ENCODE data around the gene BMPR1A.
"Not testable (repeated sequence)": the region's sequence is repeated elsewhere in the genome, so short reads cannot be mapped to it uniquely, and the experiment has no call there.

BMPR1A gene

DNA sequence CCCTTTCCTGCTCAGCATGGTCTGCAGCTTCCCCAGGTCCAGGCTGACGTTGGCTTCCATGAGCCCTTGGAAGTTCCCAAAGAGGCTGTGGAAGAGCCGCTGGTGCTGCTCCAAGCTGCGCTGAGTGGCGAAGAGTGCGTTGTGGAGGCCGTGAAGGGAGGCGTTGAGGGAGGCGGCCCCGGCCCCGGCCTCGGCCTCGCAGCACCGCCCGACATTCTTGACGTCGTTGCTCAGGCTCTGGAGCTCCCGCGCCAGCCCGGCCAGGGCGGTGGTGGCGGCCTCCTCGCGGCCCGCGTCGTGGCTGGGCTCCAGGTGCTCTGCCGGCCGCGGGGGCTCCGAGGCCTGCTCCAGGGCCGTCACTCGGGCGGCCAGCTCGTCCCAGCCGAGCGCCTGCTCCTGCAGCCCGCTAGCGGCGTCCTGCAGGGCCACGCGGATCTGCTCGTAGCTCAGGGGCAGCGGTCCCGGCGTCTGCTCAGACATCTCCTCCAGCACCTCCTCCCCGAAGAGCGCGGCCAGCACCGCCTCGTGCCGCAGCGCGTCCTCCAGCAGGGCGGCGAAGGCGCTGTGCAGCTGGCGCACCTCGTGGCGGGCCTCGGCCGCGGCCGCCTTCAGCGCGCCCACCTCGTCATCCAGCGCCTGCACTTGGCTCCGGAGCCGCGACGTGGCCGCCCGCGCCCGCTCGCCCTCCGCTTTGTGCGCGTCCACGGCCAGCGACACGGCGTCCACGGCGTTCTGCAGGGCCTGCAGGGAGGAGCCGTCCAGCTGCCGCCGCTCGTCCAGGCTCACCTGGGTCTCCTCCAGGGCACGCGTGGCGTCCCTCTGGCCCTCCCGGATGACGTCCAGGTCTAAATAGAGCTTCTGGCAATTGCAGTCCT lies 186.3 kb downstream of the BMPR1A start:
- no peaks in the 10 kb centered on the region for H3K36me3 Mint-ChIP-seq (ENCODE audit: low read depth)
- no peaks in the 10 kb centered on the region for H3K9me3 Mint-ChIP-seq

DNA sequence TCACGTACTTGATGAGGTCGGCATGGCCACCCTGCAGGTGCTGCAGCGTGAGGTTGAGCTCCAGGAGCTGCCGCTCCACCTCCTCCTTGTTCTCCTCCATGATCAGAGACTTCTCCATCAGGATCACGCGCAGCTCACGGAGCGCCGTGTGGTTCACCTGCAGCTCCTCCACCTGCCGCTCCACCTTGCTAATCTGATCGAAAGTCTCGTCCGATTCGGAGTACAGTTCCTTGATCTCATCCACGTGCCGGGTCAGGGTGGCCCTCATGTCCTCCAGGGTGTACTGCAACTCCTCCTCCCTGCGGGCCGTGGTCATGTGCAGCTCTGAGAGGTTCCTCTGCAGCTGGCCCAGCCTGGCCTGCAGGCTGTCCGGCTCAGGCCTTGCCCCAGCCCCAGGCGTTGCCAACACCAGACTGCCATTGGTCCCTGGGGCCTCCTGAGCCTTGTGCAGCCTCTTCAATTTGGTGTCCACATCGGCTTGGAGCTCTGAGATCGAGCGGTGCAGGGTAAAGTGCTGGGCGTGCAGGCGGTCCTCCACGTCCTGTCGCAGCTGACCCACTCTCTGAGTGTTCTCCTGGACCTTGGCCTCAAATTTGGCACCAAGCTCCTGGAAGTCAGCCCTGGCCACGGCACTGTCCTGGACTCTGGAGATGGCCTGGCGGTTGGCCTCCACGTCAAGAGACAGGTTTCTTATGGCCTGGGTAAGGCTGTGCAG lies 187.1 kb downstream of the BMPR1A start:
- Mint-ChIP-seq H3K27ac (no peak overlapping the region), H3K27me3 (peaks cover 5% of the 10 kb centered on the region)
- no peak for DNase-seq

More for the DNA sequence above, 186.3 kb downstream of the BMPR1A start:
- Mint-ChIP-seq H3K27ac (no peak overlapping the region), H3K4me3 (no peak overlapping the region), H3K4me1 (ENCODE audit: low read depth) (peaks cover 7% of the 10 kb centered on the region), H3K27me3 (peaks cover 5% of the 10 kb centered on the region)
- DNase-seq = no peak

DNA sequence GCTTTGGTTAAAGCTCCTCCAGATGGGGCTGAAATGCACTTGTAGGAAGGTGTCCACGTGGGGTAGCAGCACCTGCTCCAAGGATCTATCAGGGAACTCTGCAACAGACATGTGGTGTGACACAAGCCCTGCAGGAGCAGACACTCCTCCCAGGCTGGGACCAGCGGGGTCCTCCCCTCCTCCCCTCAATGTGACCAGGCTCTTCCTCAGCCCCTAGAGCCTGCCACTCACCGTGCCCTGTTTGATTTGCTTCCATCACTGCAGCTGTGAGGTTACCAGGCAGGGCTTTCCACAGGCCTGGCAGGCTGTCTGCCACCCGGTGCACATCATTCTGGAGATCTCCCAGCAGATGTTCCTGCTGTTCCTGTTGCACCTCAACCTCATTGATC lies 187.6 kb downstream of the BMPR1A start:
- H3K4me1 Mint-ChIP-seq (ENCODE audit: low read depth) = peaks cover 7% of the 10 kb centered on the region
- no peak overlapping the region for H3K4me3 Mint-ChIP-seq
- H3K27ac Mint-ChIP-seq = no peak overlapping the region
- no peaks in the 10 kb centered on the region for H3K36me3 Mint-ChIP-seq (ENCODE audit: low read depth)
- H3K27me3 Mint-ChIP-seq = peaks cover 5% of the 10 kb centered on the region
- no peaks in the 10 kb centered on the region for H3K9me3 Mint-ChIP-seq
- no peak for DNase-seq

More for the DNA sequence above, 187.1 kb downstream of the BMPR1A start:
- no peaks in the 10 kb centered on the region for H3K36me3 Mint-ChIP-seq (ENCODE audit: low read depth)
- H3K4me3 Mint-ChIP-seq = no peak overlapping the region
- H3K4me1 Mint-ChIP-seq (ENCODE audit: low read depth) = peaks cover 7% of the 10 kb centered on the region
- H3K9me3 Mint-ChIP-seq = no peaks in the 10 kb centered on the region

DNA sequence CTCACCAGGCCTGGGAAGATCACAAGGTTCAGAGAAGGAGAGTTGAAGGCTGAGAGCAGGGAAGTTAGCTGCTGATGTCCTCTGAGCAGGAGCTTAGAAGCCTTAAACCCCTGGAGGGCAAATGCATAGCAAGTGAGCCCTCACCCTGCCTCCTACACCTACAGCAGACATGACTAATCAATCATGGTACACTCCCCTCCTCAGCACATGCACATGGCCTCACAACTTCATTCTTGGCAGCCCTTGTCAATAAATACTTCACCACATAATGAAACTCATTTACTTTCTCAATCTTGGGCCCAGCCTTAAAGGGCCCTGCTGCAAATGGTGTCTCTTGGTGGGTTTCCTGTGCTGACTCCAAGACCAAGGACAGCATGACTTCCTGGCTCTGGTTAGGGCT lies 188.1 kb downstream of the BMPR1A start:
- DNase-seq = no peak
- H3K9me3 Mint-ChIP-seq = no peaks in the 10 kb centered on the region
- H3K4me3 Mint-ChIP-seq = no peak overlapping the region
- H3K36me3 Mint-ChIP-seq (ENCODE audit: low read depth) = no peaks in the 10 kb centered on the region
- H3K27me3 Mint-ChIP-seq = peaks cover 5% of the 10 kb centered on the region
- H3K27ac Mint-ChIP-seq = no peak overlapping the region
- H3K4me1 Mint-ChIP-seq (ENCODE audit: low read depth) = peaks cover 7% of the 10 kb centered on the region

DNA sequence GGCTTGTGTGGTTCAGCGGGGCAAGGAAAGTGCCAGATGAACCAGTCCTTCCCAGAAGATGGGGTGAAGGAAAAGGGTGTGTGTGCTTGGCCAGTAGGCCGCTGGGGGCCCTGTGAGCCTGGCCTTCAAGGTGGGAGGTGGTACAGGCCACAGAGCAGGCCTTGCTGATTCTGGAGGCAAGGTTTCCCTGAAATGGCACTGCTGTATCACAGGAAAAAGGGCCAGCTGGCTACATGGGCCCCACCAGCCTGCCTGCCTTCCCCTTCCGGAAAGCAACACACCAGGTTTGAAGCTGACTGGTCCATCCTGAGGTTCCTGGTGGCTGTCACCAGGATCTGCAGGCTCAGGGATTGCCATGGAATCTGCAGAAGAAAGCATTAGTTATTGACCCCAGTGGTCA lies 188.5 kb downstream of the BMPR1A start:
- DNase-seq = no peak
- H3K9me3 Mint-ChIP-seq = no peaks in the 10 kb centered on the region
- no peaks in the 10 kb centered on the region for H3K36me3 Mint-ChIP-seq (ENCODE audit: low read depth)
- no peak overlapping the region for H3K4me3 Mint-ChIP-seq
- H3K27me3 Mint-ChIP-seq = peaks cover 5% of the 10 kb centered on the region
- H3K4me1 Mint-ChIP-seq (ENCODE audit: low read depth) = peaks cover 5% of the 10 kb centered on the region
- no peak overlapping the region for H3K27ac Mint-ChIP-seq

DNA sequence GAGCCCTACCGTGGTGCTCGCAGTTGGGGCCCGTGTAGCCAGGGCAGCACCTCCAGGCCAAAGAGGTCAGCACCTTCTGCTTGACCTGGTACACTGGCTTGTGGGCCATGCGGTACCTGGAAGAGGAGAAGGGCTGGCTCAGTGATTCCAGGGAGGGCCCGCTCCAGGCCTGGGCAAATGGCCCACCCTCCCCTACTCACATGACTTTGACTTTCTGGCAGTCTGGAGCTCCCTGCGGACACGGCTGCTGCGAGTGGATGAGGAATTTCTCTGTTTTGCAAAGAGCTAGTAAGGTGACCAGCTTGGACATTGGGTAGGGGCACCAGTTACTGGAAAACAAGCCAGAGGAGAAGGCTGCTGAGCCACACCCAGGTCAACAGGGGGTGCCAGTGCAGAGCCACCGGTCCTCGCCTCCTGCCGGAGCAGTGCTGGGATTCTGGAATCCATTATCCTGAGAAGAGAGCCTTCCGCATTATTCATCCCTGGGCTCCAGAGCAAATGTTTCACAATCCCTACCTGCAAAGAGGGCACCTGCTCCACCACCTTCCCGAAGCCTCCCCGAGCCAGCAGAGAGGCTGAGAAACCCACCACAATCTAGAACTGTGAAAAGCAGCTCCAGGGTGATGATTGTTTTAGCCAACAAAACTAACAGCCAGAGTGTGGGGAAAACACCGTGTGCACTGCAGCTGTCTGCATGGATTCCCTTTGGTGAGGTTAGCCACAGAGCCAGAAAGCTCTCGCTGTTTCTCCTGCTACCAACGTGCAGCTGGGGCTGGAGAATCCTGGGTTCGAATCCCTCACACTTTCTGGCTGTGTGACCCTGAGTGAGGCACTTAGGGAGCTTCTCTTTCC lies 189.2 kb downstream of the BMPR1A start:
- Mint-ChIP-seq H3K9me3 (no peaks in the 10 kb centered on the region), H3K4me1 (ENCODE audit: low read depth) (peaks cover 9% of the 10 kb centered on the region), H3K27ac (no peak overlapping the region), H3K4me3 (no peak overlapping the region), H3K27me3 (peaks cover 5% of the 10 kb centered on the region), H3K36me3 (ENCODE audit: low read depth) (no peaks in the 10 kb centered on the region)
- no peak for DNase-seq

DNA sequence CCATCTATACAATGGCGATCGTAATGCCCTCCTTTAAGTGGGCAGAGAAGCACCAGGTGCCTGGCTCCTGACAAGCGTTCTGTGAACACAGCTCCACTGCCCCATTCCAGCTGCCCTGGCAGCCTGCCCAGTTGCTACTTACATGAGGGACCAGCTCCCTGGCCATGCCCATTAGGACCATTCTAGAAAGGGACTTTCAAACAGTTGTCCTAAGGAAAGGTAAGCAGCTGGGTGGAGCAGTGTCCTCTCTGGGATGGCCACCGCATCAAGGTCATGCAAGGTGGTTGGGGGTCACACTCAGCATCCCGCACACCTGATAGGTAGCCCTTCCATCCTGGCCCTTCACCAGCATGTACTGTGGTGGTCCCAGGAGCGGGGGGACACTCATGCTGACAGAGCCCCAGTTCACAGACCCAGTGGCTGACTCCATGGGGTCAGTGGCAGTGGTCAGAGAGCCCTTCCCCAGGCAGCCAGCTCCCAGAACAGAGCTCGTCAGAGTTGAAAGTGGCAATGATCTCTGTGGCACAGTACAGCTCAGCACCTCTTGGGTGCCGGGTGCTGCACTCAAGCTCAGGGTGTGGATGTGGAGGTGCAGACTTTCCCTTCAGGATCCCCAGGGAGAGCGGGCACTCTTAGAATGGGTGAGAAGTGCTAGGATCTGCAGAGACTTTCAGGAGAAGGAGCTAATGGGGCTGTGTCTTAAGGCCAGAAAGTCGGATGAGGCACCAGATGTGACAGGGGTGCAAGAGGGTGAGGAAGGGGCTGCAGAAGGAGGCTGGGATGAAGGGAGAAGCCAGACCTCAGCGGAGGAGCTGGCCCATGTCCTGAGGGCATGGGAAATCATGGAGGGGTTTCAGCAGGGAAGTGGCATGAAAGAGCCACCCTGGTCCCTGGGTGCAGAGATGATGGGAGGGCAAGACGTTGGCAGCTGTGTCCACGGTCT lies 190.1 kb downstream of the BMPR1A start:
- no peak overlapping the region for H3K27ac Mint-ChIP-seq
- H3K4me1 Mint-ChIP-seq (ENCODE audit: low read depth) = peaks cover 12% of the 10 kb centered on the region
- no peak for DNase-seq
- no peaks in the 10 kb centered on the region for H3K9me3 Mint-ChIP-seq
- peaks cover 5% of the 10 kb centered on the region for H3K27me3 Mint-ChIP-seq
- no peaks in the 10 kb centered on the region for H3K36me3 Mint-ChIP-seq (ENCODE audit: low read depth)
- H3K4me3 Mint-ChIP-seq = no peak overlapping the region

DNA sequence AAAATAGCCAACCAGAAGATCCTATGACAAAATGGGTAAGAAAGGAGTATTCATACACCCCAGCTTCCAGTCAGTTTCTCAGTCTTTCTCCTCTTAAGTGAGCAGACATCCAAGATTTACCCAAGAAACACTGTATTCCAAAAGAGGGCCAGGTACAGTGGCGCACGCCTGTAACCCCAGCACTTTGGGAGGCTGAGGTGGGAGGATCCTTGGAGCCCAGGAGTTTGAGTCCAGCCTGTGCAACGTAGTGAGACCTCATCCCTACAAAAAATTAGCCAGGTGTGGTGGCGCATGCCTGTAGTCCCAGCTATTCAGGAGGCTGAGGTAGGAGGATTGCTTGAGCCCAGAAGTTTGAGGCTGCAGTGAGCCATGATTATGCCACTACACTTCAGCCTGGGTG lies 191.4 kb downstream of the BMPR1A start:
- H3K9me3 Mint-ChIP-seq = peaks cover 10% of the 10 kb centered on the region
- not testable (repeated sequence) for H3K36me3 Mint-ChIP-seq (ENCODE audit: low read depth); H3K27me3 Mint-ChIP-seq; H3K4me3 Mint-ChIP-seq; H3K27ac Mint-ChIP-seq; DNase-seq
- H3K4me1 Mint-ChIP-seq (ENCODE audit: low read depth) = peaks cover 12% of the 10 kb centered on the region

DNA sequence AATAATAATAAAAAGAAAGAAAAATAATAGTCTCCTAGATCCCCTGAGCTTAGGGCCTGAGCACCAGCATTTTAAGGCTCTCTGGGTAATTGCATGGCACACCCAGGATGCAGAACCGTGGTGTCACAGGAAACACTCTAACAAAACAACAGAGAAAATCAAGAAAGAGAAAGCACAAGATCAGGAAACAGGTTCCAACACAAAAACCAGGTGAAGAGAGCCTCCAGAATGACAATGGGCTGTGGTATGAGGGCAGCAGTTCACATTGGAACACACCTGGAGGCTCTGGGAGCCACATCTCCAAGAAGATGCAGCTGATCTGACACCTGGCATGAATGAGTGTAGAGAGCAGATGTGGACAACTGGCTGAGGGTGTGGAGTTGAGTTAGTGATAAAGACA lies 193.9 kb downstream of the BMPR1A start:
- H3K9me3 Mint-ChIP-seq = peaks cover 11% of the 10 kb centered on the region
- no peaks in the 10 kb centered on the region for H3K36me3 Mint-ChIP-seq (ENCODE audit: low read depth)
- H3K4me3 Mint-ChIP-seq = no peak overlapping the region
- DNase-seq = peak; percentile 9
- no peak overlapping the region for H3K27ac Mint-ChIP-seq
- peaks cover 5% of the 10 kb centered on the region for H3K27me3 Mint-ChIP-seq
- H3K4me1 Mint-ChIP-seq (ENCODE audit: low read depth) = peaks cover 7% of the 10 kb centered on the region

DNA sequence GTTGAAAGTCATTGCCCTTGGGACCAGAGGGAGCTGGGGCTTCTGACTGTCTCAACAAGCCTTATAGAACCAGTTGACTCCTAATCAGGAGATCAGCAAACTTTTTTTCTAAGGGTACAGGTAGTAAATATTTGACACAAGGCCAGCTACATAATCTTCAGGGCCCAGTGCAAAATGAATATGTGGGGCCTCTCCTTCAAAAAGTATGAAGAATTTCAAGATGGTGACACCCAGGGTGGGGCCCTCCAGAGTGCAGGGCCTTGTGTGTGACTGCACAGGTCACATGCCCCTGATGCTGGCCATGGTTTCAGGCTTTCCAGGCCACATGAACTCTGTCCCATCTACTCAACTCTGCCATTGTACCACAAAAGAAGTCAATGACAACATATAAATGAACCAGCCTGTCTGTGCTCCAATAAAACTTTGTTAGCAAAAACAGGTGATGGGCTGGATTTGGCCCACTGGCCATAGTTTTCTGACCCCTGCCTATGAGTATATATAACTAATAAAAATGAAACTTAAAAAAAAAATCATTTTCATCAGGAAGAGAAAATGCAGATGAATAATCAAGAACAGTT lies 194.9 kb downstream of the BMPR1A start:
- Mint-ChIP-seq H3K4me1 (ENCODE audit: low read depth) (peaks cover 7% of the 10 kb centered on the region), H3K36me3 (ENCODE audit: low read depth) (no peaks in the 10 kb centered on the region), H3K27ac (no peak overlapping the region), H3K9me3 (peaks cover 11% of the 10 kb centered on the region), H3K4me3 (no peak overlapping the region), H3K27me3 (peaks cover 5% of the 10 kb centered on the region)
- DNase-seq = no peak

DNA sequence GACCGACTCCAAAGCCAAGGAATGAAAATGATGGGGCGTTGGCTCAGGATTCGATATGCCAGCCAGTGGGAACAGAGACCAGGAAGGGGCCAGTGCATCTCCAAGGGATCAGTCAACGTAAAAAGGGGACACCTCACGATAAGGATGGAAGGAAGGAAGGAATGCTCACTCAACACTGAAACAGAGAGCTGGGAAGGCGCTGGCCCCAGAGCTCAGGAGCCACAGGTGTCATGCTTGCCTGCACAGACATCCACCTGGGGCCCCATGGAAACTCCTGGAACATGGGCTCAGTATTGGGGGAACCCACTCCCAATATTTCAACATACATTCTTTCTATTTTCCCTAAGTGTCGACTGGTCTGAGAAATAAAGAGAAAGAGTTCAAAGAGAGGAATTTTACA lies 195.7 kb downstream of the BMPR1A start:
- H3K27ac Mint-ChIP-seq = no peak overlapping the region
- H3K36me3 Mint-ChIP-seq (ENCODE audit: low read depth) = no peaks in the 10 kb centered on the region
- H3K27me3 Mint-ChIP-seq = no peaks in the 10 kb centered on the region
- no peak for DNase-seq
- peaks cover 11% of the 10 kb centered on the region for H3K9me3 Mint-ChIP-seq
- H3K4me3 Mint-ChIP-seq = no peak overlapping the region
- H3K4me1 Mint-ChIP-seq (ENCODE audit: low read depth) = peaks cover 7% of the 10 kb centered on the region

DNA sequence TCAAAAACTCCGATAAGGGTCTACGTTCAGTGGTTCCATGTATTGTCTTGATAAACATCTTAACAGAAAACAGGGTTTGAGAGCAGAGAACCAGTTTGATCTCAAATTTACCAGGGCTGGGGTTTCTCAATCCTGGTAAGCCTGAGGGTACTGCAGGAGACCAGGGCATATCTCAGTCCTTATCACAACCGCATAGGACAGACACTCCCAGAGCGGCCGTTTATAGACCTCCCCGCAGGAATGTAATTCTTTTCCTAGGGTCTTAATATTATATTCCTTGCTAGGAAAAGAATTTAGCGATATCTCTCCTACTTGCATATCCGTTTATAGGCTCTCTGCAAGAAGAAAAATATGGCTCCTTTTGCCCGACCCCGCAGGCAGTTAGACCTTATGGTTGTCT lies 196.3 kb downstream of the BMPR1A start:
- H3K4me3 Mint-ChIP-seq; H3K27me3 Mint-ChIP-seq; H3K4me1 Mint-ChIP-seq (ENCODE audit: low read depth); H3K27ac Mint-ChIP-seq; H3K36me3 Mint-ChIP-seq (ENCODE audit: low read depth); DNase-seq: not testable (repeated sequence)
- H3K9me3 Mint-ChIP-seq = peaks cover 11% of the 10 kb centered on the region

Data from activated T-cell treated with anti-CD3 and anti-CD28 coated beads, Interleukin-2, amount 50 U/mL, for 24 hours (primary cell).